Measurements from ENCODE around the gene PPP2R5D.

- TF ChIP-seq CTCF (conservative IDR thresholded peaks at IDR 0.05; ENCODE audit: low read length) = no peak
- TF ChIP-seq EZH2phosphoT487 (IDR thresholded peaks at IDR 0.05; ENCODE audit: borderline replicate concordance, low read depth, low read length) = no peak
These were observed 23.3 kb upstream of the PPP2R5D start for GRCh38 chr6:42961020-42961470.
